Thoracic aorta (tissue), 2 donors: Measurements from ENCODE around the gene C1GALT1. TPM values are rescaled to one million over a fixed set of nuclear protein-coding genes. Genes with fewer than 3 reads are reported as not detected.
"Not testable (repeated sequence)": the region's sequence is repeated elsewhere in the genome, so short reads cannot be mapped to it uniquely, and the experiment has no call there.

Experiments
- ATAC-seq: fragments of 150-250 bp; one replicate; pipeline ENCODE4 v1.8.0; 2017; ENCODE audit warnings: low read depth; ENCODE audit not compliant: insufficient number of reproducible peaks, low FRiP score
- DNase-seq: peaks from one replicate; pipeline ENCODE4 v3.0.0-alpha.2; 2020; ENCODE audit warnings: low spot score
- H3K27ac ChIP-seq, 2 donors: fragments of 200-600 bp; sonication (generic); 1 replicate in 1 of 2; 2 replicates in 1 of 2; pipeline ENCODE4 v1.5.1; 2016; ENCODE audit warnings: mild to moderate bottlenecking in 2 of 2, moderate library complexity in 2 of 2
- H3K27me3 ChIP-seq: fragments of 200-600 bp; sonication (generic); replicated peaks from 2 replicates; pipeline ENCODE4 v1.6.0; 2016; ENCODE audit warnings: mild to moderate bottlenecking; ENCODE audit not compliant: insufficient read depth
- H3K36me3 ChIP-seq: fragments of 200-600 bp; sonication (generic); one replicate; pipeline ENCODE4 v1.5.1; 2016
- H3K4me1 ChIP-seq, 2 donors: fragments of 200-600 bp; sonication (generic); 1 replicate in 1 of 2; 2 replicates in 1 of 2; pipeline versions ENCODE4 v1.5.1 to v1.6.0; 2016; ENCODE audit warnings: low read depth in 2 of 2, mild to moderate bottlenecking in 1 of 2; ENCODE audit not compliant: control insufficient read depth in 1 of 2
- H3K4me3 ChIP-seq: fragments of 200-600 bp; sonication (generic); 2 replicates; pipeline ENCODE4 v1.5.1; 2016; ENCODE audit warnings: mild to moderate bottlenecking
- H3K9me3 ChIP-seq: fragments of 200-600 bp; sonication (generic); 2 replicates; pipeline ENCODE4 v1.5.1; 2016
- total RNA-seq, 2 donors: library from RNA; depleted of rRNA; stranded (reverse); fragments of >200 nt; gene quantifications; one replicate each; pipeline versions ENCODE4 v1.1.0 to v1.2.3, GENCODE V29; 2016
- TF ChIP-seq, protein P1 (sequence below): fragments of 200-600 bp; sonication (generic); IDR thresholded peaks from one replicate; pipeline ENCODE4 v1.5.1; 2019; ENCODE audit warnings: antibody characterized with exemption

The C1GALT1 gene
- total RNA-seq = 10 to 100 TPM in 1 of 2 donors, 1 to 10 TPM in 1; 9.3 to 42.3 TPM

DNA sequence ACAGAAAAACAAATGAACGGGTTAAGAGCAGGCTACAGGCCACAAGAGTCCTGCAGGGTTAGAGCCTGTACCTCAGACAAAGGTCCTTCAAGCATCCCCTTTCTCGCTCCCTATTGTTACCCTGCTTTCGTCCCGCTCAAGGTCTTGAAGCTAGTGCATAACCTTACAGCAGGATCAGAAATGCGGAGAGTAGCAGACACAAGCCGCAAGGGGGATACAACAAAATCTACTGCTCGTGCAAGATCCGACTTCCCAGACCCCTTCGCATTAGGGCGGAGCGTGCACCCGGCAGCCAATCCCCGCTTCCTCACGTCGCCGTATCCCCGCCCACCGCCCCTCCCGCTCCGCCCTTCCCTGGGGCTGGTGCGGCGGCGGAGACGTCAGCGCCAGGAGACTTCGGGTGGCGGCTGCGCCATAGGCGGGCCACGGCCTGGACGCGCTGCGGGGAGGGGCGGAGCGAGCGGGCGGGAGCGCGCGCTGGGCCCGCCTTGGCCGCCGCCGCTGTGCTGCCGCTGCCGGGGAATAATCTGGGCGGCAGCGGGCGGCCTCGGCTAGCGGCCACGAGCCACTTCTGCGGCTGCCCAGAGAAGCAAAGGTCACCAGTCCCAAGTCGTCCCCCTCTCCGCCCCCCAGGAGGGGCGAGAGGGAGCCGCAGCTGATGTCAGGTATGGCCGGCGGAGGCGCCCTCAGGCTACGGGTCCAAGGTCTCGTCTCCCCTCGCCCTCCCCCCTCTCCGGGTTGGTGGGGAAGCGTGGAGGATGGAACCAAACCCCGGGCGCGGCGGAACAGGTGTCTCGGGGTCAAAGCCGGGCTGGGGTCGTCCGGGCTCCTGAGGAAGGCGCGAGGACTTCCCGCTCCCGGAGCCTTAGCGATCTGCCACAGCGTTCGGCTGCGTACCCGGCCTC lies at the start of gene C1GALT1:
C1GALT1 (plus strand) TSS at position 389 of the 905 bp plus-strand sequence. CDS start 51,776 bp downstream, outside the sequence.
- peak; percentile 95 for ATAC-seq
- Histone ChIP-seq H3K4me3 (peak within 1 kb of the TSS; percentile 93), H3K36me3 (no peaks in the 10 kb centered on the region), H3K27me3 (no peaks in the 10 kb centered on the region), H3K4me1 (peaks cover 10 to 12% of the 10 kb centered on the region in 2 donors), H3K9me3 (no peaks in the 10 kb centered on the region), H3K27ac (peak within 1 kb of the TSS; percentile 89 to 92)
- DNase-seq = peak; percentile 88
- TF ChIP-seq, protein P1, sequence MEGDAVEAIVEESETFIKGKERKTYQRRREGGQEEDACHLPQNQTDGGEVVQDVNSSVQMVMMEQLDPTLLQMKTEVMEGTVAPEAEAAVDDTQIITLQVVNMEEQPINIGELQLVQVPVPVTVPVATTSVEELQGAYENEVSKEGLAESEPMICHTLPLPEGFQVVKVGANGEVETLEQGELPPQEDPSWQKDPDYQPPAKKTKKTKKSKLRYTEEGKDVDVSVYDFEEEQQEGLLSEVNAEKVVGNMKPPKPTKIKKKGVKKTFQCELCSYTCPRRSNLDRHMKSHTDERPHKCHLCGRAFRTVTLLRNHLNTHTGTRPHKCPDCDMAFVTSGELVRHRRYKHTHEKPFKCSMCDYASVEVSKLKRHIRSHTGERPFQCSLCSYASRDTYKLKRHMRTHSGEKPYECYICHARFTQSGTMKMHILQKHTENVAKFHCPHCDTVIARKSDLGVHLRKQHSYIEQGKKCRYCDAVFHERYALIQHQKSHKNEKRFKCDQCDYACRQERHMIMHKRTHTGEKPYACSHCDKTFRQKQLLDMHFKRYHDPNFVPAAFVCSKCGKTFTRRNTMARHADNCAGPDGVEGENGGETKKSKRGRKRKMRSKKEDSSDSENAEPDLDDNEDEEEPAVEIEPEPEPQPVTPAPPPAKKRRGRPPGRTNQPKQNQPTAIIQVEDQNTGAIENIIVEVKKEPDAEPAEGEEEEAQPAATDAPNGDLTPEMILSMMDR = peak; percentile 54

DNA sequence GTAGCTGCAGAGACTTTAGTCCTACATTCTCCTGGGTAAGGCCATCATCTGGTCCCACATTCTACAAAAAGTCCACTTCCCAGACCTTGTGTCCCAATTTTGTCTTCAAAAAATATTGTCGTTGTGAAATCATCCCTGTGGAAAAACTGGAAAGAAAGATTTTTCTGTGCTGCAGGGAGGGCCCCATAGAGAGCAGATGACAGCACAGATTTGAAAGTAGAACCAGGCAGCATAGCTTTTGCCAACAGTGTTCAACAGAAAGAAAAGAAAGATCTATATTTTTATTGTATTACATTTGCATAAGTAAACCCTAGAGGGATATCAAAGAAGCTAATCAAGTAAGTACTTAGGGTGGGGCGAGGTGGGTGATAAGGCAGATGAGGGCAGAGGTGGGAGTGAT lies 48.3 kb upstream of the C1GALT1 start:
- TF ChIP-seq, protein P1 = no peak
- DNase-seq = no peak

DNA sequence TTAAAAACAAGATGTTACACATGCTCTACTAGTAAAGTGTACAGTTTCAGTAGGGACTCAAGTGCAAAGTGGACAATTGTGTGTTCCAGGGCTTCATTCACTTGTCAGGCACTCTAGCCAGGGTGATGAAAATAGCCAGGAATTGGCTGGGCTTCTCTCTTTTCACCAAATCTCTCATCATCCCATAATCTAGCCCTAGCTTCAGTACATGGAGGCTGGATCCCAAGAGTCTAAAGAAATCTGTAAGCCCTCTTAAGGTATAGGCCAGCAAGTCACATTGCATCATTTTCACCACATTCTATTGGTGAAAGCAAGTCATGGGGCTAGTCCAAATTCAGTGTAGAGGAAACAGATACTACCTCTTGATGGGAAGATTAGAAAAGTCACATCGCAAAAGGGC lies 47.3 kb upstream of the C1GALT1 start:
- Histone ChIP-seq H3K36me3 (no peaks in the 10 kb centered on the region), H3K4me3 (no peak overlapping the region), H3K27me3 (no peaks in the 10 kb centered on the region), H3K27ac (no peak overlapping the region), H3K4me1 (peaks cover 0 to 9% of the 10 kb centered on the region in 2 donors), H3K9me3 (no peaks in the 10 kb centered on the region)
- DNase-seq (no peak), ATAC-seq (no peak)
- TF ChIP-seq, protein P1 = no peak

More for the DNA sequence above, 48.3 kb upstream of the C1GALT1 start:
- Histone ChIP-seq H3K36me3 (no peaks in the 10 kb centered on the region), H3K4me3 (no peak overlapping the region), H3K4me1 (peaks cover 0 to 9% of the 10 kb centered on the region in 2 donors), H3K27me3 (no peaks in the 10 kb centered on the region), H3K27ac (no peak overlapping the region), H3K9me3 (no peaks in the 10 kb centered on the region)
- ATAC-seq = no peak

DNA sequence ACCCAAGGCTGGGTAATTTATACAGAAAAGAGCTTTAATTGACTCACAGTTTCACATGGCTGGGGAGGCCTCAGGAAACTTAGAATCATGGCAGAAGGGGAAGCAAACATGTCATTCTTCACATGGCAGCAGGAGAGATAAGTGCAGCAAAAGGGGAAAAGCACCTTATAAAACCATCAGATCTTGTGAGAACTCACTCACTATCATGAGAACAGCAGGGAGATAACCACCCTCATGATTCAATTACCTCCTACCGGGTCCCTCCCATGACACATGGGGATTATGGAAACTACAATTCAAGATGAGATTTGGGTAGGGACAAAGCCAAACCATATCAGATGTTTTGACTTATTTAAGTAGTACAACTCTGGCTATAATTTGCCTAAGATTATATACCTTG lies 46.4 kb upstream of the C1GALT1 start:
- H3K4me1 ChIP-seq, H3K4me3 ChIP-seq, H3K27me3 ChIP-seq, H3K36me3 ChIP-seq, DNase-seq, ATAC-seq, H3K9me3 ChIP-seq: not testable (repeated sequence)
- peak overlapping the region in 1 of 2 donors; percentile 7 for H3K27ac ChIP-seq

DNA sequence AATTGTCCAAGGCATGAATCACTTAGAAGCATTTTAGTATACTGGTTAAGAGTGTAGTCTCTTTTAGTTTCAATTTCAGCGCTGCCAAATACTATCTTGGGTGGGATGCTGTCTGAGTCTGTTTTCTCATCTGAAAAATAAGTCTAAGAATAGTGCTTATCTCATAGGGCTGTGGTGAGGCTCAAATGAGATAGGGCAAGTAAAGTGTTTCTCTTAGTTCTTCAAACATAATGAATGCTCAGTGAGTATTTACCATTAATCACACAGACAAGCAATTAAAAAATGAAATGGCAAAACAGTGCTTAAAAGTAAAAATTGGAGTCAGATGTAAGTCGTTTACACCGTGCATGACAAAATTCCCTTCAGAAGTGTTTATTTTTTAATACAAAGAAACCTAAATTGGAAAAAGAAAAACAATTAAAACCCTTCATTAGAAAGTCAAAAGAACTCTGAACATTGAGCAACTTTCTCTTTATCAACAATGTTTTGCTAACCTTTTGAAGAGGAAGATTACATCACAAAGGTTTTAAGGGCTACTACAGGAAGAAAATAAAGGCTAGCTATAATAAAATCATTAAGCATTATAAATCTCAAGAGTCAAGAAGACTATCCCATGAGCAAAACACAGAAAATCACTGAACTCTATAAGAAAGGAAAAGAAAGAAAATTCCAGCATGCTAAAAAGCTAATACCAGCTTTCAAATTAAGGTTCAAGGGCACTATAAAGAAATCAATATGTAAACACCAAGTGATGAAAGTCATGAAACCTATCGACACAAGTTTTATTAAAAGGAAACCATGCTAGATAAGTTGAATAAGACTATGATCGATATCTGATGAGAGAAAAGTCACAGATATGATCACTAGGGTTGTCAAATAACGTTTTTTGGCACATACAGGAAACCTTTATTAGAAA lies 45.6 kb upstream of the C1GALT1 start:
- no peaks in the 10 kb centered on the region for H3K27me3 ChIP-seq
- H3K9me3 ChIP-seq = no peaks in the 10 kb centered on the region
- H3K36me3 ChIP-seq = no peaks in the 10 kb centered on the region
- ATAC-seq (no peak), DNase-seq (no peak)
- H3K4me3 ChIP-seq = no peak overlapping the region
- H3K27ac ChIP-seq = peak overlapping the region in 1 of 2 donors; percentile 7
- TF ChIP-seq, protein P1 = no peak
- H3K4me1 ChIP-seq = peaks cover 0 to 9% of the 10 kb centered on the region in 2 donors
